NCI-H526 (cell line): ENCODE data around the gene DLL3.
"Not testable (repeated sequence)": the region's sequence is repeated elsewhere in the genome, so short reads cannot be mapped to it uniquely, and the experiment has no call there.

ENCODE experiments used
- DNase-seq, 2 experiments: peaks; one replicate each; lab custom pipeline; 2025; lab: John Stamatoyannopoulos, UW

The DLL3 gene

GRCh38 chr19:39498798-39499642 is at the start of gene DLL3:
Gene DLL3 (plus strand): TSS chr19:39498947. CDS start chr19:39498975, 28 bp downstream.
- DNase-seq, result peak; percentile 75 to 86

- no peak for DNase-seq
Observed at GRCh38 chr19:39449116-39449797, 49.5 kb upstream of the DLL3 start.

- DNase-seq, result not testable (repeated sequence)
Observed at GRCh38 chr19:39451257-39451656, 47.5 kb upstream of the DLL3 start.

- no peak for DNase-seq
Observed at GRCh38 chr19:39463403-39463802, 35.3 kb upstream of the DLL3 start.

GRCh38 chr19:39465956-39466747 is 32.6 kb upstream of the DLL3 start:
- DNase-seq, result no peak

- no peak for DNase-seq
Observed at GRCh38 chr19:39467941-39468340, 30.8 kb upstream of the DLL3 start.

- no peak for DNase-seq
Observed at GRCh38 chr19:39469036-39469435, 29.7 kb upstream of the DLL3 start.

- DNase-seq, result no peak
Observed at GRCh38 chr19:39469567-39469966, 29.2 kb upstream of the DLL3 start.

- no peak for DNase-seq
Observed at GRCh38 chr19:39470724-39471339, 27.9 kb upstream of the DLL3 start.

- DNase-seq, result no peak
Observed at GRCh38 chr19:39471756-39472536, 26.8 kb upstream of the DLL3 start.

GRCh38 chr19:39472746-39473442 is 25.9 kb upstream of the DLL3 start:
- DNase-seq, result no peak

- DNase-seq, result no peak
Observed at GRCh38 chr19:39473443-39473960, 25.2 kb upstream of the DLL3 start.

- peak; percentile 47 to 85 for DNase-seq
Observed at GRCh38 chr19:39474139-39474620, 24.6 kb upstream of the DLL3 start.

GRCh38 chr19:39475748-39476147 is 23.0 kb upstream of the DLL3 start:
- DNase-seq, result no peak

GRCh38 chr19:39479319-39479801 is 19.4 kb upstream of the DLL3 start:
- DNase-seq, result not testable (repeated sequence)

- no peak for DNase-seq
Observed at GRCh38 chr19:39479916-39480315, 18.8 kb upstream of the DLL3 start.

GRCh38 chr19:39480337-39481228 is 18.2 kb upstream of the DLL3 start, which contains the start of gene TIMM50:
Gene TIMM50 (plus strand): TSS chr19:39480838. CDS start chr19:39480854, 16 bp downstream.
- DNase-seq, result peak; percentile 96 to 100

GRCh38 chr19:39481229-39481545 is 17.6 kb upstream of the DLL3 start:
- DNase-seq, result no peak

- no peak for DNase-seq
Observed at GRCh38 chr19:39481676-39482075, 17.1 kb upstream of the DLL3 start.
